ENCODE data around the gene DEFB110.

Gene DEFB110

GRCh38 chr6:50049829-50050228 is 28.0 kb upstream of the DEFB110 start, which contains the start of gene DEFB112:
Gene DEFB112, minus strand, starts transcription at chr6:50049929. Its CDS starts 60 bp downstream, at chr6:50049869.
- Histone ChIP-seq H2AFZ (ENCODE audit: insufficient read depth, low read length, poor library complexity) (no peak within 1 kb of the TSS), H4K91ac (ENCODE audit: low read depth, low read length) (no peak within 1 kb of the TSS), H3K4ac (ENCODE audit: low read depth, low read length) (no peak within 1 kb of the TSS), H3K4me1 (ENCODE audit: control insufficient read depth in 1 of 2, insufficient read depth in 2 of 2, low read length in 2 of 2) (no peaks in the 10 kb centered on the region), H3K27me3 (ENCODE audit: insufficient read depth, low read length) (no peaks in the 10 kb centered on the region), H2BK5ac (ENCODE audit: low read depth, low read length, poor library complexity) (no peak within 1 kb of the TSS), H3K36me3 (ENCODE audit: control insufficient read depth in 1 of 2, insufficient read depth in 2 of 2, low read length in 2 of 2) (no peaks in the 10 kb centered on the region), H3K79me2 (ENCODE audit: control insufficient read depth, insufficient read depth, low read length, poor library complexity) (no peaks in the 10 kb centered on the region), H2BK120ac (ENCODE audit: insufficient read depth, low read length, poor library complexity) (no peak within 1 kb of the TSS), H3K4me2 (ENCODE audit: low read length) (no peak within 1 kb of the TSS), H3K18ac (ENCODE audit: low read length) (no peak within 1 kb of the TSS), H2BK12ac (ENCODE audit: low read length) (no peak within 1 kb of the TSS), H3K23ac (ENCODE audit: low read length) (no peak within 1 kb of the TSS), H3K79me1 (ENCODE audit: low read length) (no peaks in the 10 kb centered on the region), H3K9me3 (ENCODE audit: insufficient read depth, low read depth, low read length) (no peaks in the 10 kb centered on the region), H3K27ac (ENCODE audit: low read depth, low read length) (no peak within 1 kb of the TSS), H2AK5ac (ENCODE audit: low read length) (no peak within 1 kb of the TSS), H3K14ac (ENCODE audit: low read length) (no peak within 1 kb of the TSS), H4K8ac (ENCODE audit: low read depth, low read length) (no peak within 1 kb of the TSS), H3K9ac (ENCODE audit: low read length) (no peak within 1 kb of the TSS), H3K4me3 (ENCODE audit: low read depth, low read length) (no peak within 1 kb of the TSS), H4K12ac (ENCODE audit: low read depth, low read length) (no peak within 1 kb of the TSS)
- no peak for DNase-seq
- no CpG with 5 or more reads among the region's 1 CpG for WGBS (ENCODE audit: extremely low coverage, insufficient coverage, insufficient read length)

GRCh38 chr6:50047026-50047425 is 25.2 kb upstream of the DEFB110 start:
- no peak overlapping the region for H2BK12ac ChIP-seq (ENCODE audit: low read length)
- no peak overlapping the region for H2AFZ ChIP-seq (ENCODE audit: insufficient read depth, low read length, poor library complexity)
- no peak overlapping the region for H3K4ac ChIP-seq (ENCODE audit: low read depth, low read length)
- no peak overlapping the region for H2BK5ac ChIP-seq (ENCODE audit: low read depth, low read length, poor library complexity)
- no peak overlapping the region for H2BK120ac ChIP-seq (ENCODE audit: insufficient read depth, low read length, poor library complexity)
- H3K27ac ChIP-seq (ENCODE audit: low read depth, low read length) = no peak overlapping the region
- no peak overlapping the region for H3K23ac ChIP-seq (ENCODE audit: low read length)
- no peak overlapping the region for H2AK5ac ChIP-seq (ENCODE audit: low read length)
- no peak overlapping the region for H3K18ac ChIP-seq (ENCODE audit: low read length)
- WGBS (ENCODE audit: extremely low coverage, insufficient coverage, insufficient read length) = no CpG with 5 or more reads among the region's 3 CpGs
- no peak overlapping the region for H3K9ac ChIP-seq (ENCODE audit: low read length)
- no peaks in the 10 kb centered on the region for H3K9me3 ChIP-seq (ENCODE audit: insufficient read depth, low read depth, low read length)
- H4K91ac ChIP-seq (ENCODE audit: low read depth, low read length) = no peak overlapping the region
- H3K14ac ChIP-seq (ENCODE audit: low read length) = no peak overlapping the region
- H4K12ac ChIP-seq (ENCODE audit: low read depth, low read length) = no peak overlapping the region
- H3K4me1 ChIP-seq (ENCODE audit: control insufficient read depth in 1 of 2, insufficient read depth in 2 of 2, low read length in 2 of 2) = no peaks in the 10 kb centered on the region
- H3K4me2 ChIP-seq (ENCODE audit: low read length) = no peak overlapping the region
- no peaks in the 10 kb centered on the region for H3K27me3 ChIP-seq (ENCODE audit: insufficient read depth, low read length)
- H3K79me2 ChIP-seq (ENCODE audit: control insufficient read depth, insufficient read depth, low read length, poor library complexity) = no peaks in the 10 kb centered on the region
- H3K79me1 ChIP-seq (ENCODE audit: low read length) = no peaks in the 10 kb centered on the region
- DNase-seq = no peak
- no peaks in the 10 kb centered on the region for H3K36me3 ChIP-seq (ENCODE audit: control insufficient read depth in 1 of 2, insufficient read depth in 2 of 2, low read length in 2 of 2)
- no peak overlapping the region for H4K8ac ChIP-seq (ENCODE audit: low read depth, low read length)
- no peak overlapping the region for H3K4me3 ChIP-seq (ENCODE audit: low read depth, low read length)

- no peak overlapping the region for H3K14ac ChIP-seq (ENCODE audit: low read length)
- H2BK12ac ChIP-seq (ENCODE audit: low read length) = no peak overlapping the region
- H4K91ac ChIP-seq (ENCODE audit: low read depth, low read length) = no peak overlapping the region
- no peak overlapping the region for H2AK5ac ChIP-seq (ENCODE audit: low read length)
- no peak overlapping the region for H2BK5ac ChIP-seq (ENCODE audit: low read depth, low read length, poor library complexity)
- peak overlapping the region; percentile 39 for H4K8ac ChIP-seq (ENCODE audit: low read depth, low read length)
- no peak overlapping the region for H3K27ac ChIP-seq (ENCODE audit: low read depth, low read length)
- peak overlapping the region; percentile 59 for H2AFZ ChIP-seq (ENCODE audit: insufficient read depth, low read length, poor library complexity)
- WGBS (ENCODE audit: extremely low coverage, insufficient coverage, insufficient read length) = no CpG with 5 or more reads among the region's 18 CpGs
- peak; percentile 5 to 54 for DNase-seq
- H3K18ac ChIP-seq (ENCODE audit: low read length) = no peak overlapping the region
- no peak overlapping the region for H3K4ac ChIP-seq (ENCODE audit: low read depth, low read length)
- no peak overlapping the region for H3K23ac ChIP-seq (ENCODE audit: low read length)
- H4K12ac ChIP-seq (ENCODE audit: low read depth, low read length) = peak overlapping the region; percentile 35
- no peaks in the 10 kb centered on the region for H3K27me3 ChIP-seq (ENCODE audit: insufficient read depth, low read length)
- H3K9ac ChIP-seq (ENCODE audit: low read length) = no peak overlapping the region
- no peaks in the 10 kb centered on the region for H3K9me3 ChIP-seq (ENCODE audit: insufficient read depth, low read depth, low read length)
- H3K36me3 ChIP-seq (ENCODE audit: control insufficient read depth in 1 of 2, insufficient read depth in 2 of 2, low read length in 2 of 2) = no peaks in the 10 kb centered on the region
- H3K79me1 ChIP-seq (ENCODE audit: low read length) = no peaks in the 10 kb centered on the region
- H3K4me1 ChIP-seq (ENCODE audit: control insufficient read depth in 1 of 2, insufficient read depth in 2 of 2, low read length in 2 of 2) = peaks cover 0 to 2% of the 10 kb centered on the region in 2 experiments
- no peak overlapping the region for H3K4me3 ChIP-seq (ENCODE audit: low read depth, low read length)
- no peak overlapping the region for H2BK120ac ChIP-seq (ENCODE audit: insufficient read depth, low read length, poor library complexity)
- peak overlapping the region; percentile 48 for H3K4me2 ChIP-seq (ENCODE audit: low read length)
- H3K79me2 ChIP-seq (ENCODE audit: control insufficient read depth, insufficient read depth, low read length, poor library complexity) = no peaks in the 10 kb centered on the region
Observed at GRCh38 chr6:50030777-50031562, 9.2 kb upstream of the DEFB110 start.

- no peak overlapping the region for H4K91ac ChIP-seq (ENCODE audit: low read depth, low read length)
- no peak overlapping the region for H3K23ac ChIP-seq (ENCODE audit: low read length)
- H3K79me1 ChIP-seq (ENCODE audit: low read length) = no peaks in the 10 kb centered on the region
- no peak overlapping the region for H2BK5ac ChIP-seq (ENCODE audit: low read depth, low read length, poor library complexity)
- H3K79me2 ChIP-seq (ENCODE audit: control insufficient read depth, insufficient read depth, low read length, poor library complexity) = no peaks in the 10 kb centered on the region
- H2BK12ac ChIP-seq (ENCODE audit: low read length) = no peak overlapping the region
- H3K14ac ChIP-seq (ENCODE audit: low read length) = no peak overlapping the region
- H3K36me3 ChIP-seq (ENCODE audit: control insufficient read depth in 1 of 2, insufficient read depth in 2 of 2, low read length in 2 of 2) = no peaks in the 10 kb centered on the region
- no peak overlapping the region for H4K12ac ChIP-seq (ENCODE audit: low read depth, low read length)
- no peak overlapping the region for H3K4me3 ChIP-seq (ENCODE audit: low read depth, low read length)
- H3K27ac ChIP-seq (ENCODE audit: low read depth, low read length) = no peak overlapping the region
- no CpG with 5 or more reads among the region's 14 CpGs for WGBS (ENCODE audit: extremely low coverage, insufficient coverage, insufficient read length)
- no peak overlapping the region for H4K8ac ChIP-seq (ENCODE audit: low read depth, low read length)
- peaks cover 0 to 2% of the 10 kb centered on the region in 2 experiments for H3K4me1 ChIP-seq (ENCODE audit: control insufficient read depth in 1 of 2, insufficient read depth in 2 of 2, low read length in 2 of 2)
- H2AFZ ChIP-seq (ENCODE audit: insufficient read depth, low read length, poor library complexity) = no peak overlapping the region
- H3K4me2 ChIP-seq (ENCODE audit: low read length) = no peak overlapping the region
- H3K27me3 ChIP-seq (ENCODE audit: insufficient read depth, low read length) = no peaks in the 10 kb centered on the region
- no peak overlapping the region for H2BK120ac ChIP-seq (ENCODE audit: insufficient read depth, low read length, poor library complexity)
- no peak overlapping the region for H3K9ac ChIP-seq (ENCODE audit: low read length)
- no peak overlapping the region for H3K4ac ChIP-seq (ENCODE audit: low read depth, low read length)
- H3K18ac ChIP-seq (ENCODE audit: low read length) = no peak overlapping the region
- DNase-seq = no peak
- no peaks in the 10 kb centered on the region for H3K9me3 ChIP-seq (ENCODE audit: insufficient read depth, low read depth, low read length)
- H2AK5ac ChIP-seq (ENCODE audit: low read length) = no peak overlapping the region
Observed at GRCh38 chr6:50030350-50030749, 8.6 kb upstream of the DEFB110 start.

Data from trophoblast cell (in vitro differentiated cells and primary cell).